Measurements from ENCODE around the gene DCAF7. TPM values are rescaled to one million over a fixed set of nuclear protein-coding genes. Genes with fewer than 3 reads are reported as not detected.

DCAF7 gene
- total and polyA plus RNA-seq, 8 donors = 11.6 to 45.5 (median 17.4) TPM

GRCh38 chr17:63600569-63601438, 50.5 kb downstream of the DCAF7 start, which contains the start of gene TACO1:
Gene TACO1 (plus strand): TSS chr17:63600895. CDS start chr17:63601084, 189 bp downstream.
- 1% methylated on average over 28 to 61 of the region's 61 CpGs for WGBS, 5 donors
- Histone ChIP-seq H3K4me3 (peak within 1 kb of the TSS; percentile 73 to 87 (median 84)), H3K27me3 (no peaks in the 10 kb centered on the region), H3K36me3 (peaks cover 21 to 31% (median 24%) of the 10 kb centered on the region in 4 donors), H3K9me3 (no peaks in the 10 kb centered on the region), H3K4me1 (peaks cover 13 to 30% (median 22%) of the 10 kb centered on the region in 4 donors), H3K27ac (peak within 1 kb of the TSS; percentile 81 to 92 (median 83))
- peak in 1 of 7 experiments; percentile 16 for TF ChIP-seq CTCF (IDR thresholded peaks at IDR 0.05)
- peak; percentile 66 to 88 (median 72) for TF ChIP-seq POLR2AphosphoS5 (IDR thresholded peaks at IDR 0.05)
- TF ChIP-seq POLR2A (IDR thresholded peaks at IDR 0.05) = no peak
- no peak for TF ChIP-seq EP300 (IDR thresholded peaks at IDR 0.05)
- intact Hi-C loops (cut with DNase I; ENCODE audit: low total_unique reads) = no loop called here
- DNase-seq = peak; percentile 84 to 92

DNA sequence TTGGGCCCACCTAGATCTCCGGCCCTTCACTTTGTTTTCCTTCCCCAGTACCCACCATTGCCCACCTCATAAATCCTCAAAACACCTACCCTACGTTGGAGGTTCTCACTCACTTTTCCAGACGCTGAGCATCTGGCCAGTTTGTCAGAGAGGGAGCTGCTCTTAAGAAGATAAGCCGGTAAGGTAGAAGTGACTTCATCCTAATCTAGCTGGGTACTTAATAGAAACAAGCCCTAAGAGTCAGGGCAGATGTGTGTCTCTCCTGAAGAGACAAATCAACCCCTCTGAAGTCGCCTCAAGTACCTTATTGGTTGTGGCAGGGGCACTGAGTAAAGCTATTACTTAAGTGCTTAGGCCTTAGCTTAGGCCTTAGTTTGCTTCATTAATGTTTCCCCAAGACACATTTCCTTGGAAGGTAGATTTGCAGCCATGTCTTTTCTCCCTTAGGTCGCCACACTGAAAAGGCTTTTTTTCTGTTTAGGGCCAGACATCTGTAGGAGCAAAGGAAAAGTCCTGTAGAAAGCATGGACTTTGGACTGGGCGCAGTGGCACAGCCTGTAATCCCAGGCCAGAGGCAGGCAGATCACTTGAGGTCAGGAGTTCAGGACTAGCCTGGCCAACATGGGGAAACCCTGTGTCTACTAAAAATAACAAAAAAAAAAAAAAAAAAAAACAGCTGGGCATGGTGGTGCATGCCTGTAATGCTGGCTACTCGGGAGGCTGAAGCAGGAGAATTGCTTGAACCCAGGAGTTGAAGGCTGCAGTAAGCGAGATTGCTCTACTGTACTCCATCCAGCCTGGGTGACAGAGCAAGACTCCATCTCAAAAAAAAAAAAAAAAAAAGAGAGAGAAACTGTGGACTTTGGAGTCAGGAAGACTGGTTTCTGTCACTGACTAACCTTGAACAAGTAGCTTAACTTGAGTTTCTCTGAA, 51.4 kb downstream of the DCAF7 start:
- peak overlapping the region; percentile 73 to 87 (median 84) for H3K4me3 ChIP-seq
- peak overlapping the region; percentile 81 to 92 (median 83) for H3K27ac ChIP-seq
- intact Hi-C loops (cut with DNase I; ENCODE audit: low total_unique reads) = no loop called here
- 34 to 39% (median 37%) methylated on average over 9 of the region's 9 CpGs for WGBS, 5 donors
- DNase-seq = peak in 1 of 2 donors; percentile 12
- H3K36me3 ChIP-seq = peaks cover 27 to 40% (median 32%) of the 10 kb centered on the region in 4 donors
- TF ChIP-seq EP300 (IDR thresholded peaks at IDR 0.05) (no peak), POLR2A (IDR thresholded peaks at IDR 0.05) (no peak), POLR2AphosphoS5 (IDR thresholded peaks at IDR 0.05) (no peak), CTCF (IDR thresholded peaks at IDR 0.05) (no peak)
- H3K27me3 ChIP-seq = no peaks in the 10 kb centered on the region
- H3K4me1 ChIP-seq = peaks cover 13 to 30% (median 22%) of the 10 kb centered on the region in 4 donors
- H3K9me3 ChIP-seq = no peaks in the 10 kb centered on the region

DNA sequence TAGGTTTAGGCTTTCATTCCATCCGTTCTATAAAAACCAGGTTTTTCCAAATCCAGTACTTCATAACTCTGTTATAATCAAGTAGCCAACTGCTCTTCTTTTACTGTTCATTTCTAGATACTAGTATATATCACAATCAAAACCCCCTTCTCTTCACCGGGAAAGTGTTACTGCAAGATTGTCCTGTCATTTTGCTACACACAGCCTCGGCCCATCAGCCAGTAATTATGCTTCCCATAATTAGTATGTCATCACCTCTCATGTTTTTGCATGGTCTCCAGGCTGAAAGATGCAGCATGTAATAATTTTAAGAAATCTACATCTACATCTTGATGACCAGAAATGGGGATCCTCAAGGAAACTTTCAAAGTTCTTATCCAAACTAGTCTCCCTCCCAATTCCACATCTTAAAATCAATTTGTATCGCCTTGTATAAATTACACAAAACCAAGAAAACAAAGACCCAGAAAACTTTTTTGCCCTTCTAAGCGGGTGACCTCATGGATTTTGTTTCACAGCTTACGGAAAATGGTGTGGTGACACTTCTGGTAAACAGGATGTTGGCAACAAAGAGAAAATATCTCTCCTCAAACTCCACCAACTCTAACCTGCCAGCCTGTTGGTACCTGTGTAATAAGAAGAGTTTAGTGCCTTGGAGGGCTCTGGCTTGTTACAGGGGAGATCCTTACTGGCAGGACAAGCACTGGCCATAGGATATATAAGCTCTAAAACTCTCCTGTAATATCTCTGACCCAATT, 59.7 kb downstream of the DCAF7 start:
- intact Hi-C loops (cut with DNase I; ENCODE audit: low total_unique reads) = loop anchor here (5.0 kb wide), 1 partner anchor 183 kb away; no protein-coding TSS in a partner anchor
- Histone ChIP-seq H3K27ac (no peak overlapping the region), H3K4me3 (no peak overlapping the region), H3K9me3 (no peaks in the 10 kb centered on the region), H3K36me3 (peaks cover 37 to 64% (median 62%) of the 10 kb centered on the region in 4 donors), H3K4me1 (peaks cover 0 to 6% (median 0%) of the 10 kb centered on the region in 4 donors), H3K27me3 (no peaks in the 10 kb centered on the region)
- peak in 1 of 2 donors; percentile 11 for DNase-seq
- 73 to 84% (median 79%) methylated on average over 6 of the region's 6 CpGs for WGBS, 5 donors
- no peak for TF ChIP-seq POLR2AphosphoS5 (IDR thresholded peaks at IDR 0.05)
- TF ChIP-seq CTCF (IDR thresholded peaks at IDR 0.05) = no peak
- no peak for TF ChIP-seq EP300 (IDR thresholded peaks at IDR 0.05)
- no peak for TF ChIP-seq POLR2A (IDR thresholded peaks at IDR 0.05)
